ENCODE data around the gene DBF4B.

GRCh38 chr17:44777394-44778348, 69.2 kb downstream of the DBF4B start:
- TF ChIP-seq TAF1 (conservative IDR thresholded peaks at IDR 0.05) = no peak
- TF ChIP-seq JUND (IDR thresholded peaks at IDR 0.05) = no peak
- TF ChIP-seq CTCF (IDR thresholded peaks at IDR 0.05; ENCODE audit: low read depth, low read length, missing input control) = no peak
- TF ChIP-seq GABPA (IDR thresholded peaks at IDR 0.05 in 1 of 2, conservative IDR thresholded peaks at IDR 0.05 in 1 of 2) = no peak
- TF ChIP-seq RAD21 (IDR thresholded peaks at IDR 0.05) = no peak
- TF ChIP-seq, protein P1, sequence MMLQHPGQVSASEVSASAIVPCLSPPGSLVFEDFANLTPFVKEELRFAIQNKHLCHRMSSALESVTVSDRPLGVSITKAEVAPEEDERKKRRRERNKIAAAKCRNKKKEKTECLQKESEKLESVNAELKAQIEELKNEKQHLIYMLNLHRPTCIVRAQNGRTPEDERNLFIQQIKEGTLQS (IDR thresholded peaks at IDR 0.05) = no peak
- no peak for TF ChIP-seq HNF4G (IDR thresholded peaks at IDR 0.05)

Measured in liver (tissue), 3 donors.